ENCODE results near the gene TPCN1. TPM values are rescaled to one million over a fixed set of nuclear protein-coding genes. Genes with fewer than 3 reads are reported as not detected.

Gene TPCN1
- total RNA-seq, 2 donors from 2014 or later: 14.1 to 43.6 TPM

DNA sequence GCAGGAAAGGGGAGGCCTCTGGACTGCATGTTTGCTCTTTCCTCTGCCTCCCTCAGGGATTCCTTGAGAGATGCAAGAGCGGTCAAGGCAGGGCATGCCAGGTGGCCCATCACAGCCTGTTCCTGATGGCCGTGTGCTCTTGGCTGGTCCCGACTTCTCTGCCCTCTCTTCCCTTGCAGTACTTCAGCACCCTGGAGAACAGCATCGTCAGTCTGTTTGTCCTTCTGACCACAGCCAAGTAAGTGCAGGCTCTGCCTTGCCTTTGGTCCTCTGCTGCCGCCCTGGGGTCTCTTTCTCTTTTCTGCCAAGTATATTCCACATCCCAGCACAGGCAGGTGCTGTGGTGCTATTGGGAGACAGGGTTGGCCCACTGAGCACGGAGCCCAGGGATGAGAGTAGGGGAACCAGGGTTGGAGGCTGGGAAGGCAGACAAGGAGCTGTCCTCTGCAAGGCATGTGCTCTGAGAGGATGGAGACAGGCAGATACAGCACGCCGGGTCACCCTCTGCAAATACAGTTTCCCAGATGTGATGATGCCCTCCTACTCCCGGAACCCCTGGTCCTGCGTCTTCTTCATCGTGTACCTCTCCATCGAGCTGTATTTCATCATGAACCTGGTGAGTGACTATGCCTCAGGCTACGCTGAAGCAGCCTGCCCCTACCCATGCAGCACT is 51.9 kb downstream of the TPCN1 start:
- Mint-ChIP-seq H3K27ac (no peak overlapping the region), H3K27me3 (no peaks in the 10 kb centered on the region), H3K4me1 (ENCODE audit: low read depth in 2 of 2) (no peaks in the 10 kb centered on the region), H3K9me3 (no peaks in the 10 kb centered on the region), H3K36me3 (no peaks in the 10 kb centered on the region), H3K4me3 (no peak overlapping the region)
- DNase-seq (ENCODE audit: low spot score) (no peak), ATAC-seq (no peak)

DNA sequence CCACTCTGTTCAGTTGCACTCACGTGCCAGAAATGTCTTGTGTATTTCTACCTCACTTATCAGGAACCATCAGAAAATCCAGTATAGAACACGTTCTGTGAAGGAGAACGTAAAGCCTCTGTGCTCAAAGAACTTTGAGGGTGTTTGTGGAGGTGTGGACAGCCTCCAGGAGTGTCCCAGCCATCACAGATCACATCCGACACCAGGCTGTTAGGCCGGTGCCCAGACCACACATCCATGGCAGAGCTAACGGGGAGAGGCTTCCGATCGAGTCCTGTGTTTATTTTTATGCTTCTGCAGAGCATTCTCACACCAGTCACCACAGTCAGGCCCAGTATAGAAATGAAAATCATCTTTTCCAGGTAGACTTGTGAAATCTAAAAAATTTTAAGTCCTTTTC is 53.6 kb downstream of the TPCN1 start:
- ATAC-seq (no peak), DNase-seq (ENCODE audit: low spot score) (no peak)
- Mint-ChIP-seq H3K27me3 (no peaks in the 10 kb centered on the region), H3K36me3 (no peaks in the 10 kb centered on the region), H3K9me3 (no peaks in the 10 kb centered on the region), H3K4me3 (no peak overlapping the region), H3K4me1 (ENCODE audit: low read depth in 2 of 2) (no peaks in the 10 kb centered on the region), H3K27ac (no peak overlapping the region)

DNA sequence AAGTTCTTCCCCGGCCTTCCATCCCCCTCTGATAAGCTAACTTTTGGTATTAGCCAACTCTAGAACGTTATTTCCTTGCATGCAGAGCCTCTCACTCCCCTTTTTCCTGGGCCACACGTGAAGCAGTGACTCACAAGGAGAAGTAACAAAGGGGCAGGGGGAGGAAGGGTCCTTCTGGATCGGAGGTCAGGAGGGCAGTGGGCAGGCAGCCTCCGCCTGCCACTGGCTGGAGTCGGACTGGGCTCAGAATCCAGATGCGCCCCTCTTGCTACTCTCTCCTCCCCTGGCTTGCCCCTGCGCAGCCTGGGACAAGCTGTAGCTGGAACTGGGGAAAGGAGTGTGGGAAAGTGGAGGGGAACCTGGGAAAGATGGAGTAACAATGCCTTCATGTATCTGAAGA is 55.0 kb downstream of the TPCN1 start:
- DNase-seq (ENCODE audit: low spot score) (no peak), ATAC-seq (no peak)
- H3K4me1 Mint-ChIP-seq (ENCODE audit: low read depth in 2 of 2): no peaks in the 10 kb centered on the region
- no peaks in the 10 kb centered on the region for H3K9me3 Mint-ChIP-seq
- H3K27me3 Mint-ChIP-seq: no peaks in the 10 kb centered on the region
- no peaks in the 10 kb centered on the region for H3K36me3 Mint-ChIP-seq
- H3K27ac Mint-ChIP-seq: no peak overlapping the region
- H3K4me3 Mint-ChIP-seq: no peak overlapping the region

DNA sequence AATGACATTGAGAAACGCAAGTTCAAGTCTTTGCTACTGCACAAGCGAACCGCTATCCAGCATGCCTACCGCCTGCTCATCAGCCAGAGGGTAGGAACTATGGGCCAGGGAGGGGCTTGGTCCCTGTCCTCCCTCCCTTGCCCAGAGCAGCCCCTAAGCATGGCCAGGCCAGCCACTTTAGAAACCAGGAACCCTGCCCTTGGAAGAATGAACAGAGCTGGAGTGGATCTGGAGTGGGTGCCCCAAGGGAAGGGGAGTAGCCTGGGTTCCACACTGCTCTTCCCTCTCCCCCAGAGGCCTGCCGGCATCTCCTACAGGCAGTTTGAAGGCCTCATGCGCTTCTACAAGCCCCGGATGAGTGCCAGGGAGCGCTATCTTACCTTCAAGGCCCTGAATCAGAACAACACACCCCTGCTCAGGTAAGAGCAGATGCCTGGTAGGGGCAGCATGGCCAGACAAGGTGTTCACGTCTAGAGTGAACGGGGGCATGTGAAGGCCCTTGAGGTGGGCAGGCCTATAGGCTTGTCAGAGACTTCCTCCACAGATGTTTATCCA is 55.8 kb downstream of the TPCN1 start:
- Mint-ChIP-seq H3K27me3 (no peaks in the 10 kb centered on the region), H3K27ac (no peak overlapping the region)

DNA sequence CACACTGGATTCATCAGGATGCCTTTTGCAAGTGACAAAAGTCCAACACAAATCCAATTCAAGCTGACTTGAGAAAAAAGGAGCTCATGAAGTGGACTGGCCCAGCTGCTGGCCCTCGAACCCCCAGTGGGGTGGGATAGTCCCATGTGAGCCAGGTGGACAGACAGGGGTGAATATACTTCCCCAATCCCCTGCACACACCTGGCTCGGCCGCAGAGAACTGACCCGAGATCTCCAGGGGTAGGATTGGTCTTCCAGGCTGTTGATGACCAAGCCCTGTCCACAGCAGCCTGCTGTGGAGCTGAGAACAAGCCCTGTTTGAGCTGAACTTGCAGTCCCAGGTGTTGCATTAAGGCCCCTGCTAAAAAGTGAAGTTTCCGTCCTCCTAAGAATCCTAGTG is 56.2 kb downstream of the TPCN1 start:
- no peak for ATAC-seq

More for the DNA sequence above, 55.8 kb downstream of the TPCN1 start:
- Mint-ChIP-seq H3K36me3 (no peaks in the 10 kb centered on the region), H3K4me3 (no peak overlapping the region), H3K9me3 (no peaks in the 10 kb centered on the region), H3K4me1 (ENCODE audit: low read depth in 2 of 2) (no peaks in the 10 kb centered on the region)
- ATAC-seq (peak; percentile 34 to 40), DNase-seq (ENCODE audit: low spot score) (no peak)

DNA sequence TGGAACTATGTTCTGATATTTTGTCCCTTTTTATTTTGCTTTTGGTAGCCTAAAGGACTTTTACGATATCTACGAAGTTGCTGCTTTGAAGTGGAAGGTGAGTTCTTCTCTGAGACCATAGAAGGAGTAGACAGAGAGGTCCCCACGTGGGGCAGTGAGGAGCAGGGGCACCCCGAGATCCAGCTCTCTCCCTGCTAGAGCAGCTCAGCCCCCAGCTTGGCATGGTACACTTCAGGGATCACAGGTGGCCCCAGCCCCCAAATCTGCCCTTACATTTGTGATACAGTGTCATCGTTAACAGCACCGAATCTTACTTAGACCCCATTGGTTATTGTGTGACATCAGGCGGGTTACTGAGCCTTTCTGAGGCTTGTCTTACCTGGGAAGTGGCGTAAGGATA is 56.9 kb downstream of the TPCN1 start:
- no peaks in the 10 kb centered on the region for H3K27me3 Mint-ChIP-seq
- DNase-seq (ENCODE audit: low spot score): no peak
- no peaks in the 10 kb centered on the region for H3K36me3 Mint-ChIP-seq
- no peaks in the 10 kb centered on the region for H3K9me3 Mint-ChIP-seq
- H3K4me3 Mint-ChIP-seq: no peak overlapping the region
- no peaks in the 10 kb centered on the region for H3K4me1 Mint-ChIP-seq (ENCODE audit: low read depth in 2 of 2)
- H3K27ac Mint-ChIP-seq: peak overlapping the region in 1 of 2 donors; percentile 2
- ATAC-seq: no peak

More for the DNA sequence above, 56.2 kb downstream of the TPCN1 start:
- DNase-seq (ENCODE audit: low spot score): no peak
- H3K9me3 Mint-ChIP-seq: no peaks in the 10 kb centered on the region
- H3K4me1 Mint-ChIP-seq (ENCODE audit: low read depth in 2 of 2): no peaks in the 10 kb centered on the region
- no peaks in the 10 kb centered on the region for H3K27me3 Mint-ChIP-seq
- no peak overlapping the region for H3K27ac Mint-ChIP-seq
- H3K36me3 Mint-ChIP-seq: no peaks in the 10 kb centered on the region
- H3K4me3 Mint-ChIP-seq: no peak overlapping the region

DNA sequence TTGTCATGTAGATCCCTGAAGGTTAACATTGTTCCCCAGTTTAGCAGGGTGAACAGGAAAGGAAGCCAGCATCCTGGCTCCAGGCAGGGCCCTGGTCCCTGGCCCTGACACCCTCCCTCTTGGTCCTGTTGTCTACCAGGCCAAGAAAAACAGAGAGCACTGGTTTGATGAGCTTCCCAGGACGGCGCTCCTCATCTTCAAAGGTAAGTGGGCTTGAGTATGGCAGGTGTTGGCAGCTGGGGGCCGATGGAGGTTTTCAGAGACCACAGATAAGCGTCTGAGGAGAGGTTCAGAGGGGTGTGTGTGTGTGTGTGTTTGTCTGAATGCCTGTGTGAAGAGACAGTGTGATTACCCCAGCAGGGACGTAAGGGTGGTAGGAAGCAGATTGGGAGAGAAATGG is 57.4 kb downstream of the TPCN1 start:
- peak overlapping the region in 1 of 2 donors; percentile 2 for H3K27ac Mint-ChIP-seq
- ATAC-seq (no peak), DNase-seq (ENCODE audit: low spot score) (no peak)
- H3K36me3 Mint-ChIP-seq: no peaks in the 10 kb centered on the region
- no peaks in the 10 kb centered on the region for H3K4me1 Mint-ChIP-seq (ENCODE audit: low read depth in 2 of 2)
- H3K27me3 Mint-ChIP-seq: no peaks in the 10 kb centered on the region
- H3K4me3 Mint-ChIP-seq: no peak overlapping the region
- no peaks in the 10 kb centered on the region for H3K9me3 Mint-ChIP-seq

DNA sequence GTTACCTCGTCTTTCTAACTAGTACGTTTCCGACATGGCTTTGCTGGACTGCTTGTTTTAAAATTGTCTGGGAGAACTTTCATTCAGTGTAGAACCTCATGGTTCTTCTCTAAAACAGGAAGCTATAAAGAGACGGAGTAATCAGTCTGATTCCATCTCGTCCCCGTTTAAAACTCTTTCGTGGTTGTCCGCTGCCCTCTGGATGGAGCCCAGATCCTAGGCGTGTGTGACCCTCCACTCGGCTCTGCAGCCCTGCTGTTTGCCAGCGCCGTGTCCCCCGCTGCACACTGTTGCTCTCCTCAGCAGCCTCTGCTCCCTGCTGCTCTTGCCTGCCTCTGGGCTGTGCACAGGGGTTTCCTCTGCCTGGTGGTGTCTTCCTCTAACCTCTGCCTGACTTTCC is 63.5 kb downstream of the TPCN1 start:
- Mint-ChIP-seq H3K36me3 (no peaks in the 10 kb centered on the region), H3K27ac (no peak overlapping the region), H3K4me3 (no peak overlapping the region), H3K27me3 (no peaks in the 10 kb centered on the region), H3K9me3 (no peaks in the 10 kb centered on the region), H3K4me1 (ENCODE audit: low read depth in 2 of 2) (no peaks in the 10 kb centered on the region)
- ATAC-seq (no peak), DNase-seq (ENCODE audit: low spot score) (no peak)

DNA sequence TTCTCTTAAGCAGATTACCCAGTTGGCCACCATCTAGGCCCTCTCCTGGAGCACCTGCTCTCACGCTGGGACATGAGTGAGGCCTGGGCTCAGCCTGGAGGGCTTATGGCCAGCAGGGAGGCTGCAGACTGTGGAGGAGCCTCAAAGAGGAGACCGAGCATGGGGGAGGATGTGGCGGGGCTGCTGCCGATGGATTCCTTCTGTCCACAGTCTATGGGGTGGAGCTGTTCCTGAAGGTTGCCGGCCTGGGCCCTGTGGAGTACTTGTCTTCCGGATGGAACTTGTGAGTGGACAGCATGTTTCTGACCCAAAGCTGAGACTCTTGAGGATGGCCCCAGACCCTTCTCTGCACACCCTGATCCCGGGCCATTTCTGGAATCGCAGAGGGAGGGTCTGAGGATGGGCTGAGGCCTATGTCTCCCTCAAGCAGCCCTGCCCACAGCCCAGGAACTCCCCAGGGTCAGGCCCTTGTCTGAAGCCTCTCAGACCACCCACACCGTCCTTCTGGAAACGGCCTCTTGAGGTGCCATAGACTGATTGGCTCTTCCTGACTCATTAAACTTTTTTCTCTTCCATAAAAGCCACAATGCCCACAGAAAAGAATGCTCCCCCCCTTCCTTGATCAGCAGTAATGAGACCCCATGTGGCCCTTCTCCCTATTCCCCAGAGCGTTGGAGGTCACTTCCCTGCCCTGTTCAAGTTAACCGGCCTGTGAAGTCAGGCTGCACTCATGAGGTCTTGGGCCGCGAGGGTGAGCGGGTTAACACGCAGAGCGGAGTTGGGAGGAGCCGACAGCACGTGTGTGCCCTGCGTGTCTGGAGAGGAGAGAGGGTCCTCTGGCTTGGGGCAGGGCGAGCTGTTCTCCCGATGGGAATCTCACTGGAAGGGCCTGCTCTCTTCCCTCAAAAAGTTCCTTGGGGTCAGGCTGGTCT is 64.7 kb downstream of the TPCN1 start:
- Mint-ChIP-seq H3K4me3 (no peak overlapping the region), H3K4me1 (ENCODE audit: low read depth in 2 of 2) (no peaks in the 10 kb centered on the region), H3K36me3 (no peaks in the 10 kb centered on the region), H3K27me3 (no peaks in the 10 kb centered on the region), H3K27ac (no peak overlapping the region), H3K9me3 (no peaks in the 10 kb centered on the region)
- DNase-seq (ENCODE audit: low spot score): no peak
- peak; percentile 11 to 21 for ATAC-seq

DNA sequence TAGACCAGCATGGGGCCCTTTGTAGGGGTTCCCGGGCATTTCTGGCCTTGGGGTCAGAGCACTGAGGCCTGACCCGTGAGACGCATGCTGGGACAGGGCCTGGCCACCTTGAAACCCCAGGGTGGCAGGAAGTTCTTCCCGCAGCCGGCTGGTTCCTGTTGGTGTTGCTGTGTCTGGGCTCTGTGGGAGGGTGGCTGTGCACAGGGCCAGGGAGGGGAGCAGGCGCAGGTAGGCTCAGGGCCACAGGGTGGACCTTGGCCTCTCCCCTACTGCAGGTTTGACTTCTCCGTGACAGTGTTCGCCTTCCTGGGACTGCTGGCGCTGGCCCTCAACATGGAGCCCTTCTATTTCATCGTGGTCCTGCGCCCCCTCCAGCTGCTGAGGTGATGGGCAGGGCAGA is 65.4 kb downstream of the TPCN1 start:
- Mint-ChIP-seq H3K36me3 (no peaks in the 10 kb centered on the region), H3K9me3 (no peaks in the 10 kb centered on the region), H3K27me3 (no peaks in the 10 kb centered on the region), H3K4me3 (no peak overlapping the region), H3K27ac (no peak overlapping the region), H3K4me1 (ENCODE audit: low read depth in 2 of 2) (no peaks in the 10 kb centered on the region)
- no peak for DNase-seq (ENCODE audit: low spot score)
- ATAC-seq: no peak

DNA sequence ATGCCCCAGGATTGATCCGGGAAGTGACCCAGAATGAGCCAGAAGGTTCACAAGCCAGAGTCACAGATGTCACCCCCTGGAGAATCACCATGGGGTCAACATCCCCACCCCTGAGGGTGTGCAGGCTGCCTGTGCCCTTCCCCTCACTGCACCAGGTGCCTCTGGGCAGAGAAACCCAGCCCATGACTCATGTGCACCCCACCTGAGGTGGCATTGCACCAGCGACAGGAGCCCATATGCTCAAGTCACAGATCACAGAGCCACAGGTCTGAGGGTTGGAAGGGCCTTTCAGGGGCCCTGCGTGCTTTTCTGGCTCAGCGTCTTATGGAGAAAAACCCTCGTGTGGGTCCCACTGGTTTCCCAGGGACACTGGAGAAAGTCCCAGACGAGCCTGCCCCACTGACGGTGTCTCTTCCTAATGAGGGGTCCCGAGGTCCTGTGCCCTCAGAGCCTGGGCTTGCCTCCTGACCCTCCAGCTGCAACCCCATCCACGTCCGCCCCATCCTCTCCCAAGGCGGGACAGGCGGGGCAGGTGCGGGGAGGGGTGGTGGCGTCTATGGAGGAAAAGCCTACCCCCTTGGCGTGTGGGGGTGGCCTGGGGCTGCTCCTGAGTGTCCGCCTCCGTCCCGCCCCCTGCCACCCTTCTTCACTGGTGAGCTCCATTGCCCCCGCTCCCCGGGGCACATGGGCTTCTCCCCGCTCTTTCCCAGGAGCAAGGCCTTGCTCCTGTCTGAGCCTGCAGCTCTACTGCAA is 66.1 kb downstream of the TPCN1 start:
- Mint-ChIP-seq H3K4me1 (ENCODE audit: low read depth in 2 of 2) (peaks cover 0 to 2% of the 10 kb centered on the region in 2 donors), H3K27me3 (no peaks in the 10 kb centered on the region), H3K36me3 (no peaks in the 10 kb centered on the region), H3K9me3 (no peaks in the 10 kb centered on the region), H3K4me3 (no peak overlapping the region), H3K27ac (no peak overlapping the region)
- no peak for DNase-seq (ENCODE audit: low spot score)
- no peak for ATAC-seq

DNA sequence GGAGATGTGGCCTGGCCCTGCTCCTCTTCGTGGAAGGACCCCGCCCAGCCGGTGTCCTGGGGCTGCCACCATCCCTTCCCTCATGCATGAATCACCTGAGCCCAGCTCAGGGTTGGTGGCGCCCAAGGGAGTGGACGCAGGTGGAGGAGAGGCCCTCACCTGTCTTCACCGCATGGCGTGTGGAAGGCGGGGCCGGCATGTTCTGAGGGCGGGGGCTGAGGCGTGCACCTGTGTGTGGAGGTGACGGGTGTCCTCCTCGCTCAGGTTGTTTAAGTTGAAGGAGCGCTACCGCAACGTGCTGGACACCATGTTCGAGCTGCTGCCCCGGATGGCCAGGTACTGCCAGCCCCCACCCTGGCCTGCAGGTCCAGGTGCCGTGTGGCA is 66.6 kb downstream of the TPCN1 start:
- ATAC-seq: no peak
- H3K4me3 Mint-ChIP-seq: no peak overlapping the region
- no peak overlapping the region for H3K27ac Mint-ChIP-seq
- DNase-seq (ENCODE audit: low spot score): no peak
- H3K4me1 Mint-ChIP-seq (ENCODE audit: low read depth in 2 of 2): peaks cover 0 to 4% of the 10 kb centered on the region in 2 donors
- H3K9me3 Mint-ChIP-seq: no peaks in the 10 kb centered on the region
- no peaks in the 10 kb centered on the region for H3K36me3 Mint-ChIP-seq
- H3K27me3 Mint-ChIP-seq: no peaks in the 10 kb centered on the region

DNA sequence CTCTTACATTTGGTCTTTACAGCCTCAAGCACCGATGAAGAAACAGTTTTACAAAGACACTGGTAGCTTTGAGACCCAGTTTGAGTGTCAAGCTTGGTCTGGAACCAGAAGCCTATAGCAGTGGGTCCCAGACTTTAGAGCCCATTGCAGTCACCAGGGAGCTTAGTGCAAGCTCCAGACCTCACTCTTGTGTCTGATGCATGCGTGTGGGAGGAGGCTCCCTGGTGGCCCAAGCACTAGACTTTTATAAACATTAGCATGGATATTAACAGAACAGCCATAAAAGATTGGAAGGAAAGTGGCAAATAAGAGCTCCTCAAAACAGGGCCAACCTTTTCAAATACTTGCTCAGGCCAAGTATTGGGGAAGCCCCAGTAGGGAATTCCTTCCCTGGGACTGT is 68.1 kb downstream of the TPCN1 start:
- Mint-ChIP-seq H3K27me3 (no peaks in the 10 kb centered on the region), H3K4me1 (ENCODE audit: low read depth in 2 of 2) (peaks cover 0 to 4% of the 10 kb centered on the region in 2 donors), H3K36me3 (no peaks in the 10 kb centered on the region), H3K27ac (peak overlapping the region in 1 of 2 donors; percentile 48), H3K4me3 (no peak overlapping the region), H3K9me3 (no peaks in the 10 kb centered on the region)
- DNase-seq (ENCODE audit: low spot score): no peak
- no peak for ATAC-seq
